GM19372 (cell line): ENCODE results near the gene BBS4.

Experiments used
- ATAC-seq: cut with Tn5 transposase; IDR thresholded peaks from one replicate; pipeline ENCODE4 v1.9.1; 2021; ENCODE audit warnings: mild to moderate bottlenecking, low read depth, moderate library complexity; ENCODE audit not compliant: unreplicated experiment

Gene BBS4

DNA sequence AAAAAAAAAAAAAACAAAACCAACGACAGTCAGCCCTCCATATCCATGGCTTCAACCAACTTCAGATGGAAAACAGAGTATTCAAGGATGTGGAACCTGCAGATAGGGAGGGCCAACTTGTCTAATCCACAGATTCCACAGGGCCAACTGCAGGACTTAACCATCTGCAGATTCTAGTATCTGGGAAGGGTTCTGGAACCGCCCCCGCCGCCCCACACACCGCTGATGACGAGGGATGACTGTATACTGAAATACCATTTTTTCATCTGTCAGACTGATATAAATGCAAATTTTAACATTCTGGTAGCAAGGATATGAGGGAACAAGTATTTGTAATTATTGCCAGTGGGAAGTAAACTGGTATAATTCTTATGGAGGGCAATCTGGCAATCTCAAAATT, 68.1 kb downstream of the BBS4 start:
- no peak for ATAC-seq

DNA sequence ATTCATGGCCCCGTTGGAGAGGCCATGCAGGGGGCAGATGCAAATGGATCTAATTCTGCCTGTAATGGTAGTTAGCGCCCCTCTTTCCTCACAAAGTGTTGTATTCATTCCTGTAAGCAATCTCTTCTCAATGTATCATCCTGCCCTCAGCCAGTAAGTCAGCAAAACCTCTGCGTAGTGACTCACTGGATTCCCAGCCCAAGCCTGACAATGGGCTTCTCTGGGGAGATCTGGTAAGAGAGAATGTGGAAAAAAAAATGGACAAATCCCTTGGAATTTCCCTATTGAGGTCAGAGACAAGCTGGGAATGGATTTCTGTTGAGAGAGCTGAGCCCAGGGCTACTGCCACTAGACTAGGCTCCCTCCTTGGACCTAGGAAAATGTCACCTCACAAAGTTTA, 72.2 kb downstream of the BBS4 start:
- ATAC-seq: no peak

DNA sequence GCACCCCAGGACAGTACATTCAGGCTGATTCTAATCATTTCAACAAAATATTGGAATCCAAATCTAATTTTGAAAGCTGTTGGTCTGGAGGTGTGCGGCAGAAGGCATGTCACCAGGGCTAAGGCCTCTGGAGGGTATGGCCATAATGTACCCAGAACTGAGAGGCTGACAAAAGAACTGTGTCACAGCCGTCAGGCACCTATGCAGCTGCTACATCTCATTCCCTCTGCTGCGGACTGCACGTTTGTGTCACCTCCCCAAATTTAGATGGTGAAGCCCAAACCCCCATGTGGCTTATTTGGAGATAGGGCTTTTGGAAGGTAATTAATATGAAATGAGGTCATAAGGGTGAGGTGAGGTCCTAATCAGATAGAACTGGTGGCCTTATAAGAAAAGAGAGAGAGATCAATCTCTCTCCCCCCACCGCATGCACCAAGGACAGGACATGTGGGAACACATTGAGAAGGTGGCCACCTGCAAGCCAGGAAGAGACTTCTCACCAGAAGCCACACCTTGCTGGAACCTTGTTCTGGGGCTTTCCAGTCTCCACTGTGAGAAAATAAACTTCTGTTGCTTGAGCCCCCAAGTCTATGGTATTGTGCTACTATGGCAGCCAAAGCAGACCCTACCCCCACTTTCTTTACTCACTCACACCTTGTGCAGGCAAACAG, 74.7 kb downstream of the BBS4 start:
- ATAC-seq: no peak

DNA sequence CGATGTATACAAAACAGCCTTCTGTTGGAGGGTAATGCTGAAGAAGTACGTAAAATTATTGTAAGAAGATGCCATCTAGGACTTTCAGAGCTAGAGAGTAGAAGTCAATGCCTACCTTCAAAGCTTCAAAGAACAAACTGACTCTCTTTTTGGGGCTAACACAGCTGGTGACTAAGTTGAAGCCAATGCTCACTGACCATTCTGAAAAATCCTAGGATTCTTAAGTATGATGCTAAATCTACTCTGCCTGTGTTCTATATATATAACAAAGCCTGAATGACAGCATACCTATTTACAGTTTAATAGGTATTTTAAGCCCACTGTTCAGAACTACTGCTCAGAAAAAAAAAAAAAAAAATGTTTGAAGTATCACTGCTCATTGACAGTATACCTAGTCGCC, 78.6 kb downstream of the BBS4 start:
- no peak for ATAC-seq

DNA sequence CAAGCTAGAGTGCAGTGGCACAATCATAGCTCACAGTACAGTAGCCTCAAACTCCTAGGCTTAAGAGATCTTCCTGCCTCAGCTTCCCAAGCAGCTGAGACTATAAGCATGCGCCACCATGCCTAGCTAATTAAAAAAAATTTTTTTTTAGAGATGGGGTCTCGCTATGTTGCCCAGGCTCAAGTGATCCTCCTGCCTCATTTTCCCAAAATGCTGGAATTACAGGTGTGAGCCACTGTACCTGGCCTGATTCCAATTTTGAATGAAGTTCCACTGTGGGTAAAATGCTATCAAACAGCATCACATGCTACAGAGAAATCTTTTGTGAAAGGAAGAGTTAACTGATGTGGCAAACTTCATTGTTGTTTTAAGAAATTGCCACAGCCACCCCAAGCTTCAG, 80.0 kb downstream of the BBS4 start:
- no peak for ATAC-seq

DNA sequence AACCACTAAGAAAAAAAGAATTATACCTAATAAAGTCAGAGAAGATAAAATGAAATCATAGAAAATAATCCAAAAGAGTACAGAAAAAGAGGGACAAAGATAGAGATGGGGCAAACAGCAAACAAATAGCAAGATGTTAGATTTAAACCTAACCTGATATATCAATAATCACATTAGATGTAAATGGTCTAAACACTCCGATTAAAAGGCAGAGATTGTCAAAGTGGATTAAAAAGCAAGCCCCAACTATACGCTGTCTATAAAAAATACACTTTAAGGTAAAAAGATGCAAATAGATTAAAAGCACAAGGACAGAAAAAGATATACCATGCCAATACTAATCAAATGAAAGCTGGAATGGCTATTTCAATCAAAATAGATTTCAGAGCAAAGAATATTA, 80.8 kb downstream of the BBS4 start:
- ATAC-seq: no peak

DNA sequence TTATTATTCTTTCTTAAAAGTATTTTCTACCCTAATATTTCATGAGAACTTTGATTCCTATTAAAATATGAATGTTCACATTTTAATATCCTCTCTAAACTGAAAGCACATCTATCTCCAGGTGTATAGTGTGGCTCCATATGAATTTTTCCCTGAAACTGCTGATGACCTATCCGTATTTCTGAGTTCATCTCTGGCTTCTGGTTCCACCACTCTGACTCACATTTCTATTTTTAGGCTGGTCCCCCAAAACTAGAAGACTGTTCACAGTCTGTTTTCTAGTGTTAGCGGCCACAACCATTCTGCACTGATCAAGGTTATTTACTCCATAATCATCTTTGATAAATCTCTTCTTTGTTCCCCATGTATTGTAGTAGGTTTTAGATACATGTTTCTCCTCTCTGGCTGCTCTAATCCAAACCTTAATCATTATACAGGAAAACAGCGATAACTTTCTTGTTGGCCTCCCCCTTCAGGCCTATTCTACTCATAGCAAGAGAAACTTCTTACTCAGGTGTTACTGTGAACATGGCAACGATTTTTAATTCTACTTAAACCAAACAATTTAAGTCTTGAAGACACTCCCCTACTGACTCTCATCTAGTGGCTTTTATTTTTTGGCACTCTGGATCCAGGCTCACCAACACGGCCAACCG, 84.8 kb downstream of the BBS4 start:
- ATAC-seq: no peak

DNA sequence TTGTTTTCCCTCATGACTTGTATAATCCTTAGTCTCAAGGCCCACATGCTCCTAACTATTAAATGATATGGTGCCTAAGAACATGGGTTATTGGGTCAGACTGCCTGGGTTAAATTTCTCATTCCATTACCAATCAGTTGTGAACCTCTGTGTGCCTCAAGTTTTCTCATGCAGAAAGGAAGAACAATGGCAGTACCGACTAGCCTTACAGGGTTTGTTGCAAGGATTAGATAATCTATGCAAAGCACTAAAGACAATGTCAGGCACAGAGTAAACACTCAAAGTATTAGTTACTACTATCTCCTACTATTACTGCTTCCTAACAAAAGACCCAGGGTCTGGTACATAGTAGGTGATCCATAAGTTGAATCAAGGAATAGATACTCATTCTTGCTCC, 85.3 kb downstream of the BBS4 start:
- ATAC-seq: no peak

DNA sequence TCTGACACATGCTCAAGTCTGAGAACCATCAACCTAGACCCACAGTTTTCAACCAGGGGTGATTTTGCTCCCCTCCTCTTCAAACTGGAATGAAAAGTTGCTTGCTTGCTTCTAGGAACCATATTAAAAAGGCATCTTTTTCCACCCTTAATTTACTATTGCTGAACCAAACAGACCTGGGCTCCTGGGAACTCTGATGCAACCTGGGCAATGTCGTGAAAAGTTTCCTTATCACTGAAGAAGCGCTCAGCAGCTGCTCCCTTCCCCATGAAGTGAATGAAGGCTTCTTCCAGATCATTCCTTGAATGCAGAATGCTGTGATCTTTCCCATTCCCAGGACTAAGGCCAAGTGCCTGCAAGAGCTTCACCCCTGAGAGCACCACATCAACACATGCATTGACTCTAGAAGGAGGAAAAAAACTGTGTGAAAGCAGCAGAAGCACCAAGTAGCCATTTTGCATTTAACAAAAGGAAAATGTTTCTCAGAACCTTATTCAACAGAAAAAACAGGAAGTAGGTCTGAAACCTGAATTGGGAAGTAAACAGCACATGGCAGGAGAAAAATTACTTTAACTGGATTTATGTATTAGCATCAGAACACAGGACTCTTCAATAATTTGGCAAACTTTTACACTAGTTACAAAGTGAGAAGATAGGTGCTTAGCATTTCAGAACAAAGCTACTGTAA, 88.8 kb downstream of the BBS4 start:
- no peak for ATAC-seq

DNA sequence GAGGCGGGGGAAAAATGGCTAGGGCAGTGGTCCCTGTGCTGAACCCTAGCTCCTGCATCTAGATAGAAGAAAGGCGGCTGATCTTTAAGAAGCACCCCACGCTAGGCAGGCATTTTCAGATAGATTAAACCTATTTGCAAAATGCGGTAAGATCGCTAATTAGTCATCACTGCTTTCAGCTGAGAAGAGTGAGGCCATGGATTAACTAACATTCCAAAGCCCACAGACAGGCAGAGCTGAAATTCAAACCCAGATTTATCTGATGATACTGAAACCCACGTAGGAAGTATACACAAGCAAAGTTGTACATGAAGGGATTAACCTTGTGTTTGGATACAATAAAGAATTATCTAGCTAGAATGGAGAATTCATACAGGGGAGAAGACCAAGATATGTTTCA, 92.8 kb downstream of the BBS4 start:
- no peak for ATAC-seq

DNA sequence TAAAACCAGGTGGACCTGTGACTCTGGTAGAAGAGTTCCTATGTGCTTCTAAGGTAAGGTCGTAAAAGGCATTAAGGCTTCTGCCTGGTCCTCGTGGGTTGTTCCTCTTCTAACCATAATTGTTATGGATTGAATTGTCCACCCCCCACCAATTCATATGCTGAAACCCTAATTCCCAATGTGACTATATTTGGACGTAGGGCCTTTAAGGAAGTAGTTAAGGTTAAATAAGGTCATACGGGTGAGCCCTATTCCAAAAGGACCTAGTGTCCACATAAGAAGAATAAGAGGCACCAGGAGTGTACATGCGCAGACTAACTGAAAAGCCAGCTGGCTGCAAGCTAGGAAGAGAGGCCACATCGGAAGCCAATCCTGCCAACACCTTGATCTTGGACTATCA, 95.6 kb downstream of the BBS4 start:
- no peak for ATAC-seq

DNA sequence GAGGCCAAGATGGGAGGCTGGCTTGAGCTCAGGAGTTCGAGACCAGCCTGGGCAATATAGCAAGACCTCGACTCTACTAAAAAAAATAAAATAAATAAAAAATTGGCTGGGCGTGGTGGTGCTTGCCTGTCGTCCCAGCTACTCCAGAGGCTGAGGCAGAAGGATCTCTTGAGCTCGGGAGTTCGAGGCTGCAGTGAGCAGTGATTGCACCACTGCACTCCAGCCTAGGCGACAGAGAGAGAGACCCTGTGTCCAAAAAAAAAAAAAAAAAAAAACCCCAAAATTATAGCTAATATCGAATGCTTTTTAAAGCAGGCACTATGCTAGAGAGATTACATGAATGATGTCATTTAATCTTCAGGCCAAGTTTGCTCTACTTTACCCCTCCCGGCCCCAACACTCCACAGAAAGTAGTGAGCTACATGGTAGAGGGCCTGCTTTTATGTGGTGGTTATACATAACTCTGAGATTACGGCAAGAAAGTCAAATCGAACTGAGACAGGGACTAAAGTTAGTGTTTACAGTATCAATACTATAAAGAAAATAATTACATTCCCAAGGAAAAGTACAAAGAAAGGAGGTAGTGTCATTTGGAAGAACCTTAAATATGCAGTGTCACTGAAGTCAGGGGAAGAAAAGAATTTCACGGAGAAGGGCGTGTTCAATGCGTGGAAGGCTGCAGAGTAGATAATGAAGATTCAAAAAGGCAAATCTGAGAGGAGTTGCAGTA, 96.4 kb downstream of the BBS4 start:
- ATAC-seq: no peak

DNA sequence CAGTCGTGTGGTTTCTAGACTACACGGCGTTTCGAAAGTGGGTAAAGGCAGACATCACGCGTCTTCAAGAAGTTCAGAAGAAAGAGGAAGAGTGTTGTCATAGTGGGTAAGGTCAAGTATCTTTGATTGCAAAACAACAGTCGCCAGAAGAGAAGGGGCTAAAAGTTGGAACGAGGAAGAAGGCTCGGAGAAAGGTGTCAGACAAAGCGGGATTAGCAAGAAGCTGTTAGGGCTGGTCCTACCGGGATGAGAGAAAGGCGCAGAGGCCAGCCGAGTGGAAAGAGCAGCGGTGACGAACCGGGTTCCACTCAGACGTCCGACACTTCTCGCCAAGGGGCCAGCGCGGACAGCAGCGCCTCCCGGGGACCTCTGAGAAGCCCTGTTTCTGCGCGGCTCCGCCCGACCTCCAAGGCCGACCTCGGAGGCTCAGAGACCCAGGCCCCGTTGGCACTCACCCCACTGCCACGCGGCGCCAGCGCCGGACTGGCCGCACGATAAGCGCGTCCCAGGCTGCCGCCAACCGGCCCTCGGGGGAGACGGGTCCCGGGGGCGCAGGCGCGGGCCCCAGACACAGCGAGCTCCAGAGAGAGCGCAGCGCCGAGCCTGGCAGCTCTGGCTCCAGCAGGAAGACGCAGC, 97.1 kb downstream of the BBS4 start:
- peak; percentile 23 for ATAC-seq

DNA sequence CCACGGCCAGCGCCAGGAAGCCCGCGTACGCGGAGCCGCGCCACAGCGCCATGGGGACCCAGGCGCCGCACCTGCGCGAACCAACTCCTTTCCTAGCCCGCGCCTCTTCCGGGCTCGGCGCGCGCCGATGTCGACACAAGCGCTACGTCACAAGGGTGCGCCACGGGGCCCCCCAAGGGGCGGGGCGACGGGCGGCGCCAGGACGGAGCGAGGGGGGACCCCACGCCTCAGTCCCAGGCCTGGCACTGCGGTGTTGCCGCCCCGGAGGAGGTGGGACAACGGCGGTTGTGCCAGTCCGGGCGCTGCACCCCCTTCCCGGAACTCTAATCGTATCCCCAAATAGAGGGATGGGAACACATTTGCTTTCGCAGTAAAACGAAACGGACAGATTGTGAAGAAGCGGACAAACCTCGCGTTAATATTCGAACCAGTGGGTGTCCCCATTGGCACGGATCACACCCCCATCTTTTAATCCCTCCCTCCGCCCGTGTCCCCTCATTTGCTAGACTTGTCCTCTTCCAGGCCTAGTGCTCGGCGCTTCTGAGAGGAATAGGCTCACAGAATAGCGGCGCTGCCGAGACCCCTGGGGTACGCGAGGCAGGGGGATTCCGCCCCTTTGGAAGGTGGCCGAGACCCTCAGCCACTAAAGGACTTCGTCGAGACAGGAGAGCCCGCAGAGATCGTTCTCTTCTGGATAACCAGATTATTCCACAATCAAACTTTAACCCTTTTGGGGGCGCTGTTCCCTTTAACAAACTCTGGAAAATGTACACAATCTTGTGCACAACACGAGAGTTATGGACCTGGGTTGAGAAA, 97.8 kb downstream of the BBS4 start, which contains the start of gene ADPGK:
TSS of gene ADPGK (minus strand) at position 119 of the 816 bp plus-strand sequence. CDS start at position 52, 67 bp downstream.
- peak; percentile 80 for ATAC-seq

DNA sequence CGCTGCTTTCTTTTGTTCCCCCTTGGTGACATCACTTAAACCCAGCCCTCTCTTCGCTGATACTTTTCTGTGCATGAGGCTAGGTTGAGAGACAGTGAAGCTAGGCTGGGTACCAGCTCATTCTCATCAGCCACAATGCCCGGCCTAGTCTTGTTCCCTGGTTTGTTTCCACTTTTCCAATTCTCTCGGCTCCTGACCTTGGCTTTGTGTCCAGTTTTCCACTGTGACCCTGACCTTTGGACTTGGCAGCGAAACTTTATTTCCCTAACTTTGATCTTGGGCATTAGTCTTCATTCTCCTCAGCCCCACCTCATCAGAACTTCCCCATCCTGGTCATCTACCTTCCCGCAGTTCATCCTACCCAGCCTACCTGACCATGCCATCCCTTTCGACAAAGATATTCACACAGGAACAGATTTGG, 98.5 kb downstream of the BBS4 start:
- ATAC-seq: no peak

DNA sequence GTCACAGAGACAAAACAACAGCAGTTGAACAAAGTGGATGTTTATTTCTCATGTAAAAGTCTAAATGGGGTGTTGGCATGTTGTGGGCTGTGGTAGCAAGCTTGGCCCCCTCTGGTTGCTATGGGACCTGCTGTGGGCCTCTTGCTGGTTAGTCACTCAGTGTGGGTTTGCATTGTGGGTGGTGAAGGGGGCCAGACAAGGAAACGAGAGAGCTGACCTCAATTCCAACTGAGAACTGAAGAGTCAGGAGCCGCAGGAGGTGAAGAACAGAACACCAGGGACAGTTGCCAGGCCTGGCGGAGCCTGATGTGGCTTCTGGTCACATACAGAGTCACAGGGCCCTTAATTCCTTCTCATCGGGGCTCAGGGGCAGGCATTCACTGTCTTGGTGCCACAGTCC, 99.4 kb downstream of the BBS4 start:
- no peak for ATAC-seq

DNA sequence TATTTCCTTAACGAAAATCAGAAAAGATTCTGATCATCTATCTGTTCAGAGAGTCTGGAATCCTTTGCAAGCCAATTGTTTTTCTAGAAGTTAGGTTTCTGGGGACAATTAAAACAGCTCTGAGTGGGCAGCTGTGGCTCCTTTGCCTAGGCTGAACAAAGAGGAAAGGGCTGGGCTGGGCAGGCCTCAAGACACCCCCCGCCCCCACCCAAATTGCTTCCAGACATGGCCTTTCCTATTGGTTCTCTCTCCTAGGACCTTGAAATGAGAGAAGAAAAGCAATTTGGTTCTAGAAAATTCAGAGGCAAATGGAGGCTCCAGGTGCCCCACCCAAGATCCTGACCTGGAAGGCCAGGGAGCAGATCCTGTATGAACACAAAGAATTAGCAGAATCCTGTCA, 99.8 kb downstream of the BBS4 start:
- no peak for ATAC-seq

DNA sequence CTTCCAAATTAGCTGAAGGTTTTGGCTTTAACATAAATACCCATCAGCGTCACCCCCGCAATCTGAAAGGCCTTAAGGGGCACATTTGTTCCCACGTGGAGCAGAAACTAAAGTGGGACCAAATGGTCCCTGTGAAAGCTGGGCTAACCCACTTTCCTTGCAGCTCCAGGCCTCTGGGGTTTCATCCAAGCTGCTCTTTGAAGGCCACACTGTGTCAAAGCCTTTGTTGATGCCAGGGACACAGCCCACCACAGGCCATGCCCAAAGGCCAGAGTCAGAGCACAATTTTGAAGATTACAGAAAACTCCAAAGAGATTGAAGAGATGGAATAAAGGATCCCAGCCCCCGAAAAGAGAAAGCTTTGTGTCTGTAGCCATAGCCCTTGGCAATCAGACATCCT, 100.2 kb downstream of the BBS4 start:
- no peak for ATAC-seq

DNA sequence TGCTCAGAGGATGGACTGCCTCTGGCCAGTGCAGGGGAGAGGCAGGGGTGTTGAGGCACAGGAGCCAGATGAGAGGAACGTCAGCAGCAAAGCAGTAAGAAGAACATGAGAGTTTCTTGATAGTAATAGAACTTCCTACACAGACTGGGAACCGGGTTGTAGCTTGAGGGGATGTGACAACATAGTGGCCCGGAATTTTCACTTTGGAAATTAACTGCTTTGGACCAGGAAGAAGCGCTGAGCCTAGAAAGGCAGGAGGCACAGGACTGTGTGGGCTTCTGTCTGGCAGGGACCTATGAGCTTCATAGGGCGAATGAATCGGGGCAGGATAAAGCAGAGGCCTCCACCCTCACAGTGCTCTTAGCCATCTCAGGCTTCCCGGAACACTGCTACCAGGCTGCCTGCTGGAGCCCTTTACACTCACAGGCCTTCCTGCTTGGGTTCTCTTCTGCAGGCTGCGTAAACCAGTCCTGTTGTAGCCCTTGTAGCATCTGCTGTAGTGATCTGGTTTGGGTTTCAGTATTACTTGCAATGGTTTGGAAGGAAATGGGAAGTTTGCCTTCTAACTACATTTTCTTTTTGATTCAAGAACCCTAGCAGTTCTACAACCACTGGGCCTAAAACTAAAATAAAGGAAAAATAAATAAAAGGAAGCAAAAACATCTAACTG, 100.8 kb downstream of the BBS4 start:
- no peak for ATAC-seq
